ENCODE measurements around the gene CDK14. TPM values are rescaled to one million over a fixed set of nuclear protein-coding genes. Genes with fewer than 3 reads are reported as not detected.

The CDK14 gene
- total and polyA plus RNA-seq, 2 donors (not counting 3 experiments of a cell fraction or from before 2014, with no cell fraction given), result 5.5 to 34.2 TPM

DNA sequence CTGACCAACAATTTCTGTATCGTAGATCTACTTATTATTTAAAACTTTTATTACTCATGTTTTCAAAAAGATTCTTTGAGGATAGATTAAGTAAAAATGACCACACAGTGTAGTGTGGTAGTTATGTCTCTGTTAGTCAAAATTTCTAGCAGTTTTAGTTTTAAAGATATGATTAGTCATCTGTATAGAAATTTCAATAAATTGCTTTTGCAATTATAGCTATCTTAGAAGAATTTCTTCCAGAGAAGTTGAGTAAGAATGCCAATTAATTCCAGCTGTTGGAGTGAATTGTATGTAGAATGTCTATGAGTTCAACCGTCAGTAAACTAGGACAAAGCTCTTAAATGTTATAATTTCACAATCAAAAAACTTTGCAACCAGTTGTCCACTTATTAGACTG is 229.7 kb downstream of the CDK14 start:
- no peak overlapping the region for H3K4me3 ChIP-seq (replicated peaks in 1 of 3; ENCODE audit: insufficient read depth in 1 of 3, low read depth in 1 of 3, low read length in 3 of 3)
- intact Hi-C loops (cut with micrococcal nuclease) (no loop called here), dilution Hi-C loops (cut with MboI; ENCODE audit: extremely low pct_ligation_motif_present, low sequenced_read_pairs) (no loop called here)
- no peaks in the 10 kb centered on the region for H3K79me2 ChIP-seq (ENCODE audit: control insufficient read depth, insufficient read depth, low read length)
- no peaks in the 10 kb centered on the region for H3K27me3 ChIP-seq (ENCODE audit: control insufficient read depth in 2 of 2, insufficient read depth in 2 of 2, low read length in 2 of 2)
- H2AFZ ChIP-seq (ENCODE audit: low read depth, low read length), result no peak overlapping the region
- peaks cover 18% of the 10 kb centered on the region for H3K4me1 ChIP-seq (ENCODE audit: control insufficient read depth, extremely low read depth, insufficient read depth, low read length)
- no peak overlapping the region for H3K4me2 ChIP-seq (ENCODE audit: insufficient read depth, low read length)
- H3K9ac ChIP-seq (replicated peaks; ENCODE audit: extremely low read depth, insufficient read depth, low read length), result no peak overlapping the region
- no peak for FAIRE-seq
- no peaks in the 10 kb centered on the region for H3K9me1 ChIP-seq (replicated peaks; ENCODE audit: control insufficient read depth, extremely low read depth, insufficient read depth, low read length)
- peaks cover 2% of the 10 kb centered on the region for H3K9me3 ChIP-seq (replicated peaks; ENCODE audit: control insufficient read depth, insufficient read depth, low read length)
- CTCF ChIA-PET, result interaction anchor here (1.0 to 1.9 kb wide), 4 partner anchors 8 to 370 kb away, joined by 3 to 6 read pairs (median 4); no protein-coding TSS in a partner anchor
- POLR2A ChIA-PET, result no interaction called here
- H3K27ac ChIP-seq (ENCODE audit: insufficient read depth, low read depth, low read length), result no peak overlapping the region
- no TSS peak for BruUV-seq (replicated peaks)
- TF ChIP-seq, protein P1, sequence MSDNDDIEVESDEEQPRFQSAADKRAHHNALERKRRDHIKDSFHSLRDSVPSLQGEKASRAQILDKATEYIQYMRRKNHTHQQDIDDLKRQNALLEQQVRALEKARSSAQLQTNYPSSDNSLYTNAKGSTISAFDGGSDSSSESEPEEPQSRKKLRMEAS (IDR thresholded peaks at IDR 0.05; ENCODE audit: insufficient read depth, insufficient read length), result no peak
- TF ChIP-seq GATA2 (IDR thresholded peaks at IDR 0.05; ENCODE audit: insufficient read depth, insufficient read length, low read depth, low read length) (no peak), MYC (IDR thresholded peaks at IDR 0.05; ENCODE audit: low read depth, low read length) (no peak), EZH2 (IDR thresholded peaks at IDR 0.05; ENCODE audit: borderline replicate concordance, low read depth, low read length, severe bottlenecking) (no peak), POLR2A (IDR thresholded peaks at IDR 0.05; ENCODE audit: low read depth, low read length) (no peak), JUN (IDR thresholded peaks at IDR 0.05; ENCODE audit: borderline replicate concordance, insufficient read depth, insufficient read length, low read depth) (no peak), POLR2AphosphoS5 (IDR thresholded peaks at IDR 0.05; ENCODE audit: insufficient read depth, low read depth, low read length) (no peak), FOS (IDR thresholded peaks at IDR 0.05; ENCODE audit: borderline replicate concordance, insufficient read depth, low read length) (no peak)
- TF ChIP-seq, protein P2, sequence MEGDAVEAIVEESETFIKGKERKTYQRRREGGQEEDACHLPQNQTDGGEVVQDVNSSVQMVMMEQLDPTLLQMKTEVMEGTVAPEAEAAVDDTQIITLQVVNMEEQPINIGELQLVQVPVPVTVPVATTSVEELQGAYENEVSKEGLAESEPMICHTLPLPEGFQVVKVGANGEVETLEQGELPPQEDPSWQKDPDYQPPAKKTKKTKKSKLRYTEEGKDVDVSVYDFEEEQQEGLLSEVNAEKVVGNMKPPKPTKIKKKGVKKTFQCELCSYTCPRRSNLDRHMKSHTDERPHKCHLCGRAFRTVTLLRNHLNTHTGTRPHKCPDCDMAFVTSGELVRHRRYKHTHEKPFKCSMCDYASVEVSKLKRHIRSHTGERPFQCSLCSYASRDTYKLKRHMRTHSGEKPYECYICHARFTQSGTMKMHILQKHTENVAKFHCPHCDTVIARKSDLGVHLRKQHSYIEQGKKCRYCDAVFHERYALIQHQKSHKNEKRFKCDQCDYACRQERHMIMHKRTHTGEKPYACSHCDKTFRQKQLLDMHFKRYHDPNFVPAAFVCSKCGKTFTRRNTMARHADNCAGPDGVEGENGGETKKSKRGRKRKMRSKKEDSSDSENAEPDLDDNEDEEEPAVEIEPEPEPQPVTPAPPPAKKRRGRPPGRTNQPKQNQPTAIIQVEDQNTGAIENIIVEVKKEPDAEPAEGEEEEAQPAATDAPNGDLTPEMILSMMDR (IDR thresholded peaks at IDR 0.05; ENCODE audit: extremely low read depth in 1 of 2, insufficient read depth in 1 of 2, low read depth in 1 of 2, low read length in 2 of 2), result no peak
- DNase-seq (ENCODE audit: low read depth, low spot score), result no peak
- no peaks in the 10 kb centered on the region for H3K36me3 ChIP-seq (ENCODE audit: control insufficient read depth in 2 of 2, extremely low read depth in 1 of 2, insufficient read depth in 2 of 2, low read length in 2 of 2)
- H4K20me1 ChIP-seq (replicated peaks; ENCODE audit: control insufficient read depth, extremely low read depth, insufficient read depth, low read length), result no peaks in the 10 kb centered on the region
